ENCODE measurements around the gene ABCG8. TPM values are rescaled to one million over a fixed set of nuclear protein-coding genes. Genes with fewer than 3 reads are reported as not detected.
"Not testable (repeated sequence)": the region's sequence is repeated elsewhere in the genome, so short reads cannot be mapped to it uniquely, and the experiment has no call there.

Gene ABCG8
- total RNA-seq, 1 donor, result not detected

DNA sequence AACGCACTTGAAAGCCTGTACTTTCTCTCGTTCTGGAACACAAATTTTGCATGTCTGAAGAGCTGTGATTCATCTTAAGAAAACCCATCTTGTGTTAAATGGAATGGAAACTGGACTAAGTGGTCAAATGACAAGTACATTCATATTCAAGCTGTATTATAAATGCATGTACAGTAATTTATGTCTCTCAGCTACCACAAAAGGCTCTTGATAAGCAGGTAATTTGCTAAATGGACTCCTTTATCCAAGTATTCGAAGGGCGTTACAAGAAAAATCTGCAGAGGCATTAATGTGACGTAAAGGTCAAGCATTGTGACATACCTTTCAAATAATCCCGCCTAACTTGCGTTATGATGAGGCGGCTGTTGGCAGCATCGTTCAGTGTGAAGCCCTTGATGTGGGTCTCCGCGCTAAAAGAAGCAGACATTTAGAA, 66.6 kb downstream of the ABCG8 start:
- no peak for DNase-seq (ENCODE audit: low read depth)
- H3K4me3 ChIP-seq (ENCODE audit: low read depth, low read length), result no peak overlapping the region
- TF ChIP-seq, protein P1, sequence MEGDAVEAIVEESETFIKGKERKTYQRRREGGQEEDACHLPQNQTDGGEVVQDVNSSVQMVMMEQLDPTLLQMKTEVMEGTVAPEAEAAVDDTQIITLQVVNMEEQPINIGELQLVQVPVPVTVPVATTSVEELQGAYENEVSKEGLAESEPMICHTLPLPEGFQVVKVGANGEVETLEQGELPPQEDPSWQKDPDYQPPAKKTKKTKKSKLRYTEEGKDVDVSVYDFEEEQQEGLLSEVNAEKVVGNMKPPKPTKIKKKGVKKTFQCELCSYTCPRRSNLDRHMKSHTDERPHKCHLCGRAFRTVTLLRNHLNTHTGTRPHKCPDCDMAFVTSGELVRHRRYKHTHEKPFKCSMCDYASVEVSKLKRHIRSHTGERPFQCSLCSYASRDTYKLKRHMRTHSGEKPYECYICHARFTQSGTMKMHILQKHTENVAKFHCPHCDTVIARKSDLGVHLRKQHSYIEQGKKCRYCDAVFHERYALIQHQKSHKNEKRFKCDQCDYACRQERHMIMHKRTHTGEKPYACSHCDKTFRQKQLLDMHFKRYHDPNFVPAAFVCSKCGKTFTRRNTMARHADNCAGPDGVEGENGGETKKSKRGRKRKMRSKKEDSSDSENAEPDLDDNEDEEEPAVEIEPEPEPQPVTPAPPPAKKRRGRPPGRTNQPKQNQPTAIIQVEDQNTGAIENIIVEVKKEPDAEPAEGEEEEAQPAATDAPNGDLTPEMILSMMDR (IDR thresholded peaks at IDR 0.05; ENCODE audit: insufficient read depth, low read depth, low read length), result no peak

DNA sequence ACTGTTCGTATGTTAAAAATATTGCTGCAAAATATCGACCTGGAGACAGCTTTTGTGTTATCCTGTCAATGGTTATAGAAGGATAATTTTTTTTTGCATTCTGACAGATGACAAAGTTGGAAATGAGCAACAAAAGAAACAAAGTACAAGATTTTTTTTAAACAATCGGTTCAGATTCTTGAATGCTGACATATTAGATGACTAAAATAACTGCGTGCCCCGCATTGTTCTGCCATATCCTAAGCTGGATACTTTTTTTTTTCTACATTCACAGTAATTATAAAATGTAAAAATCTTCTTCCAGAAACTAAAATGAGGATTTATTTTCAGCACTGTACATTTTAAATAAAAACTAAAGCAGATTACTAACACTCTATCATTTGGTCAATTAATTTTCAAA, 67.1 kb downstream of the ABCG8 start:
- no peak for DNase-seq (ENCODE audit: low read depth)
- no peak overlapping the region for H3K4me3 ChIP-seq (ENCODE audit: low read depth, low read length)
- TF ChIP-seq, protein P1 (IDR thresholded peaks at IDR 0.05; ENCODE audit: insufficient read depth, low read depth, low read length), result no peak

DNA sequence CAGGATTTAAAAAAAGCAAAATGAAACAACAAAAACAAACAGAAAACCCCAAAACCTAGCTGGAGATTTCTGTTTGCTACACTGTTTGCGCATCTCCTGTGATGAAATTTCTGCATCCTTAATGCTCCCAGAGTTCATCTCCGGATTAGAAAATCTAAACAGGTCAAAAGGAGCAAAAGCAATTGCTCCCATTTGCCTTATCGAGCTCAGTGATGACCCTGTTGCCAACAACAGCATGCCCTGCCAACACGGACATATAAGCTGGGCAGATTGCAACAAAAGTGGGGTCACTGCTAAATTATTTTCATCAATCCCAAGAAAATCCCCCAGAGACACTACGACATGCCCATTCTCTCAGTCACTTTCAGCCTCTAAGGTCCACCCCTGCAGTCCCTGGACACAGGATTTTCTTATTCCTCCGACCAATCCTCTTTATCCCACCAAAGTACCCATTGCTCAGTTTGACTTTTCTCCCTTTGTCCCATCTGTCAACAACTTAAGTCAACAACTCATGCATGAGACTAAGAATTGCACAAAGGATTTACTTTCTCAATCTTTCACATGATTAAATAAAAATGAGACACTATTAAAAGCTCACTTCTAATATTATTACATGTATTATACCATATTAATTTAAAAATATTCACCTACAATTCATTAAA, 67.8 kb downstream of the ABCG8 start:
- DNase-seq (ENCODE audit: low read depth), result no peak
- TF ChIP-seq, protein P1 (IDR thresholded peaks at IDR 0.05; ENCODE audit: insufficient read depth, low read depth, low read length), result no peak
- H3K4me3 ChIP-seq (ENCODE audit: low read depth, low read length), result no peak overlapping the region

DNA sequence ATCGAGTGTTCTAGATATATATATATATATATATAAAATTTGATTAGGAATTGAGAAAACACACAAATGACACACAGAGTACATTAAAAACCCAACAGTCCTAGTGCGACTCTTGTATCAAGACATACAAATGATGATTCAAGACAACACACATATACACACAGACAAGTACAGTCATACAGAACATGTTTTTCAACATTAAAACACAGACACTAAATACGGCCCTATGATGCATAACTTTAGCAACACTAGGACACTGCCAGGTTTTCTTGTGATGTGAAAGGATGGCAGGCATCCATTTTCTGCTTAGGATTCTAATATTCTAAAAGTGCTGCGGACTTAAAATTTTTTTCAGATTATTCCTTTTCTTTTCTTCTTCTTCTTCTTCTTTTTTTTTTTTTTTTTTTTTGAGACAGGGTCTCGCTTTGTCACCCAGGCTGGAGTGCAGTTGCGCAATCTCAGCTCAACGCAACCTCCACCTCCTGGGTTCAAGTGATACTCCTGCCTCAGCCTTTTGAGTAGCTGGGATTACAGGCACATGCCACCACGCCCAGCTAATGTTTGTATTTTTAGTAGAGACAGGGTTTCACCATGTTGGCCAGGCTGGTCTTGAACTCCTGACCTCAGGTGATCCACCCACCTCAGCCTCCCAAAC, 72.5 kb downstream of the ABCG8 start:
- DNase-seq (ENCODE audit: low read depth); H3K4me3 ChIP-seq (ENCODE audit: low read depth, low read length): not testable (repeated sequence)

DNA sequence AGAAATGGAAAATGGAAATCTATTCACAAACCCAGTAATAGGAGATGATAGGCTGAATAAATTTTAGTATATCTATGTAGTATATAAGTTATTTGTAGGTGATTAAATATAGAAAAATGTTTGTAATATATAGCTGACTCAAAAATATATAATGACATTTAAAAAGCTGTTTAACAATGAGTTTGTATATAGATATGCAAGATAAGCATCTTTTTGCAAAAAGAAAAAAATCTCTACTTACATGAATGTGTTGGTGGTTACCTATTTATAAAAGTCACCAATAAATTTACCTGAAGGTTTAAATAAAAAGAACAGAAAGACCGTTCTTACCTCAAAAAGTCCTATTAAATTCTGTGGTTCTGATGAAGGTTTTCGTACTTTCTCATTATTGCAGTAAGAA, 85.7 kb downstream of the ABCG8 start:
- no peak overlapping the region for H3K4me3 ChIP-seq (ENCODE audit: low read depth, low read length)
- TF ChIP-seq, protein P1 (IDR thresholded peaks at IDR 0.05; ENCODE audit: insufficient read depth, low read depth, low read length), result no peak
- no peak for DNase-seq (ENCODE audit: low read depth)

DNA sequence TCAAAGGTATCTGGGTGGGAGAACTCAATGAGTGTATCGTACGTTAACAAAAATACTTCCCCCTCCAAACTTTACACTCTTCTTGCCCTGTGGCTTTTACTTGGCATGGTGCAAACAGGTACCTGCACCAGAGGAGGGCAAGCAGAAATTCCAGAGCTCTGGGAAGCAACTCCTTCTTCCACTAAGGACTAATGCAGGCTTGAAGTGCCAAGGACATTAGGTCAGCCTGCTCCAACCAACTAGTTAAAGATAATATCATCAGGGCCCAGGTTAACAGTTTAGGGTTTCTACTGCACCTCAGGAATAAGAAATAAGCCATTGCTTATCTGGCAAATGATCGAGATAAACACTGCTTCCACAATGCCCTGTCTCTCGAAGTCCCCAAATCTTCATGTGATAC, 86.7 kb downstream of the ABCG8 start:
- no peak overlapping the region for H3K4me3 ChIP-seq (ENCODE audit: low read depth, low read length)
- DNase-seq (ENCODE audit: low read depth), result no peak
- TF ChIP-seq, protein P1 (IDR thresholded peaks at IDR 0.05; ENCODE audit: insufficient read depth, low read depth, low read length), result no peak

DNA sequence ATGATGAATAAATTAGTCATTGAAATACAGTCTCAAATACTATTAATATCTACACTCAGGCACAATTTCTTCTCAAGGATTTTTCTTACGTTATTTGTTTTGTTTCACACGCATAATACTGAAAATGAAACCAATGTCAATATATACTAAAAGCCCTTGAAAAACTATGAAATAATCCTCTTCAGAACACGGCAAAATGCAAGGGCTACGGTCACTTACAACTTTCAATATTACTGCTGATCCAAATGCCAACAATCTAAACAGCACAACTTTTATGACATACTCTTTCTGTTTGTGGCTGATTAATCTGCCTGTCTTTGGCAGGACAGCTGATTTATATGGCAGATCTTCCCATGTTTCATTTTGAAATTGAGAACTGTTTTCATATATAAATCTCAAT, 88.7 kb downstream of the ABCG8 start:
- DNase-seq (ENCODE audit: low read depth), result no peak
- TF ChIP-seq, protein P1 (IDR thresholded peaks at IDR 0.05; ENCODE audit: insufficient read depth, low read depth, low read length), result no peak
- no peak overlapping the region for H3K4me3 ChIP-seq (ENCODE audit: low read depth, low read length)
